Panc1 (cell line): ENCODE data around the gene ZNF784. TPM values are rescaled to one million over a fixed set of nuclear protein-coding genes. Genes with fewer than 3 reads are reported as not detected.

Experiments
- ATAC-seq: fragments of 200-7000 bp; cut with Tn5 transposase; 2 replicates; pipeline ENCODE4 v1.9.1; 2020; ENCODE audit warnings: mild to moderate bottlenecking, moderate library complexity
- BruUV-seq: library from RNA; stranded (reverse); fragments of 400-500 nt; replicated peaks from 2 replicates; lab custom pipeline; 2021; lab: Mats Ljungman, UMichigan
- CTCF ChIA-PET: fragments of 300-600 bp; sonication (Branson Sonifier 250); formaldehyde crosslinking; loops from one replicate; lab custom pipeline; 2022; ENCODE audit warnings: antibody characterized with exemption; lab: Charles Lee
- POLR2A ChIA-PET: fragments of 300-600 bp; sonication (Branson Sonifier 250); formaldehyde crosslinking; loops from one replicate; lab custom pipeline; 2022; ENCODE audit warnings: antibody characterized with exemption; lab: Charles Lee
- DNase-seq: peaks from one replicate; pipeline ENCODE4 v3.0.0-alpha.2; 2010; ENCODE audit warnings: low read depth, low spot score
- H3K27ac ChIP-seq: 2 replicates; pipeline ENCODE4 v1.5.1; 2011; ENCODE audit warnings: mild to moderate bottlenecking, low read length, inconsistent platforms
- H3K27me3 ChIP-seq: fragments of 200-500 bp; sonication (Bioruptor generic); 2 replicates; pipeline ENCODE4 v1.6.0; 2014; ENCODE audit warnings: low read length, inconsistent platforms; ENCODE audit not compliant: control insufficient read depth, insufficient read depth
- H3K36me3 ChIP-seq: fragments of 200-500 bp; sonication (Bioruptor generic); 2 replicates; pipeline ENCODE4 v1.5.1; 2014; ENCODE audit warnings: inconsistent platforms, mild to moderate bottlenecking, low read length, moderate library complexity; ENCODE audit not compliant: control insufficient read depth, insufficient read depth
- H3K4me1 ChIP-seq: 2 replicates; pipeline ENCODE4 v1.5.1; 2011; ENCODE audit warnings: inconsistent platforms, mild to moderate bottlenecking, low read length, moderate library complexity; ENCODE audit not compliant: control insufficient read depth, insufficient read depth
- H3K4me3 ChIP-seq, 2 experiments: 2 replicates each; pipeline ENCODE4 v1.5.1; 2011 to 2012; ENCODE audit warnings: low read depth in 2 of 2, low read length in 2 of 2, mild to moderate bottlenecking in 2 of 2, inconsistent platforms in 1 of 2, moderate library complexity in 1 of 2
- H3K9me3 ChIP-seq: fragments of 200-500 bp; sonication (Bioruptor generic); 2 replicates; pipeline ENCODE4 v1.5.1; 2014; ENCODE audit warnings: low read depth, mild to moderate bottlenecking, inconsistent platforms, low read length, moderate library complexity; ENCODE audit not compliant: control insufficient read depth, insufficient read depth
- POLR2AphosphoS5 ChIP-seq: IDR thresholded peaks from 2 replicates; pipeline ENCODE4 v1.6.1; 2012; ENCODE audit warnings: mild to moderate bottlenecking, low read depth, low read length, moderate library complexity
- SIN3A ChIP-seq: IDR thresholded peaks from 2 replicates; pipeline ENCODE4 v1.6.1; 2012; ENCODE audit warnings: low read depth, mild to moderate bottlenecking, low read length, moderate library complexity, borderline replicate concordance; ENCODE audit not compliant: insufficient read depth
- TCF7L2 ChIP-seq: IDR thresholded peaks from 2 replicates; pipeline ENCODE4 v1.6.1; 2011; ENCODE audit warnings: mild to moderate bottlenecking, low read depth, low read length, inconsistent platforms
- in situ Hi-C: cut with HindIII; loops from 2 replicates; pipeline ENCODE4 v1.10.0; 2016; ENCODE audit warnings: low sequenced_read_pairs, low pct_unique_long_range_greater_than_20kb
- intact Hi-C: fragments of 100-400 bp; cut with micrococcal nuclease; formaldehyde crosslinking; loops from one replicate; pipeline ENCODE4 v1.10.0; 2022; ENCODE audit not compliant: unreplicated experiment
- total RNA-seq: library from RNA; stranded (reverse); gene quantifications from one replicate; pipeline ENCODE4 v1.2.1, GENCODE V29; 2021; ENCODE audit not compliant: unreplicated experiment
- TF ChIP-seq, protein P1 (sequence below), 2 experiments: IDR thresholded peaks; 2 replicates each; pipeline ENCODE4 v1.6.1; 2011 to 2012; ENCODE audit warnings: low read depth in 2 of 2, control low read depth in 1 of 2, low read length in 1 of 2, mild to moderate bottlenecking in 1 of 2, moderate library complexity in 1 of 2; ENCODE audit not compliant: insufficient read depth in 1 of 2
- TF ChIP-seq, protein P2 (sequence below): fragments of 450-650 bp; IDR thresholded peaks from 2 replicates; pipeline ENCODE4 v1.5.1; 2017; ENCODE audit warnings: mild to moderate bottlenecking

Gene ZNF784
- total RNA-seq, 1 experiment from 2014 or later: 8.9 TPM

DNA sequence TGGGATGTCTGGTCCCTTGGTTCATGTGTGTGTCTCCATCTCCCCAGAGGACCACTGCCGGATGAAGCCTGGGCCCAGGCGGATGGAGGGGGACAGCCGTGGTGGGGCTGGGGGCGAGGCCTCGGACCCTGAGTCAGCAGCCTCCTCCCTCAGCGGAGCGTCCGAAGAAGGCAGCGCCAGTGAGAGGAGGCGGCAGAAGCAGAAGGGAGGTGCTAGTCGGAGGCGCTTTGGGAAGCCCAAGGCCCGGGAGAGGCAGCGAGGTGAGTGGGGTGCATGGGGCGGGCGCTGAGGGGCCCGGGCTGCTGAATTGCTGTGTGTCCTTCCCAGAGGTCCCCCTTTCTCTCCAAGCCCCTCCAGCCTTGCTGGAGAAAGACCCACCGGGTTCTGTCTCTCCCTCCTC, 26.9 kb upstream of the ZNF784 start:
- DNase-seq: no peak
- TF ChIP-seq, protein P1, sequence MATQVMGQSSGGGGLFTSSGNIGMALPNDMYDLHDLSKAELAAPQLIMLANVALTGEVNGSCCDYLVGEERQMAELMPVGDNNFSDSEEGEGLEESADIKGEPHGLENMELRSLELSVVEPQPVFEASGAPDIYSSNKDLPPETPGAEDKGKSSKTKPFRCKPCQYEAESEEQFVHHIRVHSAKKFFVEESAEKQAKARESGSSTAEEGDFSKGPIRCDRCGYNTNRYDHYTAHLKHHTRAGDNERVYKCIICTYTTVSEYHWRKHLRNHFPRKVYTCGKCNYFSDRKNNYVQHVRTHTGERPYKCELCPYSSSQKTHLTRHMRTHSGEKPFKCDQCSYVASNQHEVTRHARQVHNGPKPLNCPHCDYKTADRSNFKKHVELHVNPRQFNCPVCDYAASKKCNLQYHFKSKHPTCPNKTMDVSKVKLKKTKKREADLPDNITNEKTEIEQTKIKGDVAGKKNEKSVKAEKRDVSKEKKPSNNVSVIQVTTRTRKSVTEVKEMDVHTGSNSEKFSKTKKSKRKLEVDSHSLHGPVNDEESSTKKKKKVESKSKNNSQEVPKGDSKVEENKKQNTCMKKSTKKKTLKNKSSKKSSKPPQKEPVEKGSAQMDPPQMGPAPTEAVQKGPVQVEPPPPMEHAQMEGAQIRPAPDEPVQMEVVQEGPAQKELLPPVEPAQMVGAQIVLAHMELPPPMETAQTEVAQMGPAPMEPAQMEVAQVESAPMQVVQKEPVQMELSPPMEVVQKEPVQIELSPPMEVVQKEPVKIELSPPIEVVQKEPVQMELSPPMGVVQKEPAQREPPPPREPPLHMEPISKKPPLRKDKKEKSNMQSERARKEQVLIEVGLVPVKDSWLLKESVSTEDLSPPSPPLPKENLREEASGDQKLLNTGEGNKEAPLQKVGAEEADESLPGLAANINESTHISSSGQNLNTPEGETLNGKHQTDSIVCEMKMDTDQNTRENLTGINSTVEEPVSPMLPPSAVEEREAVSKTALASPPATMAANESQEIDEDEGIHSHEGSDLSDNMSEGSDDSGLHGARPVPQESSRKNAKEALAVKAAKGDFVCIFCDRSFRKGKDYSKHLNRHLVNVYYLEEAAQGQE (IDR thresholded peaks at IDR 0.05; ENCODE audit: insufficient read depth in 1 of 2, low read depth in 2 of 2, low read length in 1 of 2): no peak
- TF ChIP-seq POLR2AphosphoS5 (no peak), SIN3A (no peak), TCF7L2 (no peak)
- TF ChIP-seq, protein P2, sequence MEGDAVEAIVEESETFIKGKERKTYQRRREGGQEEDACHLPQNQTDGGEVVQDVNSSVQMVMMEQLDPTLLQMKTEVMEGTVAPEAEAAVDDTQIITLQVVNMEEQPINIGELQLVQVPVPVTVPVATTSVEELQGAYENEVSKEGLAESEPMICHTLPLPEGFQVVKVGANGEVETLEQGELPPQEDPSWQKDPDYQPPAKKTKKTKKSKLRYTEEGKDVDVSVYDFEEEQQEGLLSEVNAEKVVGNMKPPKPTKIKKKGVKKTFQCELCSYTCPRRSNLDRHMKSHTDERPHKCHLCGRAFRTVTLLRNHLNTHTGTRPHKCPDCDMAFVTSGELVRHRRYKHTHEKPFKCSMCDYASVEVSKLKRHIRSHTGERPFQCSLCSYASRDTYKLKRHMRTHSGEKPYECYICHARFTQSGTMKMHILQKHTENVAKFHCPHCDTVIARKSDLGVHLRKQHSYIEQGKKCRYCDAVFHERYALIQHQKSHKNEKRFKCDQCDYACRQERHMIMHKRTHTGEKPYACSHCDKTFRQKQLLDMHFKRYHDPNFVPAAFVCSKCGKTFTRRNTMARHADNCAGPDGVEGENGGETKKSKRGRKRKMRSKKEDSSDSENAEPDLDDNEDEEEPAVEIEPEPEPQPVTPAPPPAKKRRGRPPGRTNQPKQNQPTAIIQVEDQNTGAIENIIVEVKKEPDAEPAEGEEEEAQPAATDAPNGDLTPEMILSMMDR: no peak
- no peak for ATAC-seq
- intact Hi-C loops: no loop called here
- no TSS peak for BruUV-seq
- H3K27ac ChIP-seq: no peak overlapping the region
- peaks cover 10% of the 10 kb centered on the region; the same call in 1 of the 2 replicates for H3K36me3 ChIP-seq
- ChIA-PET POLR2A (no interaction called here), CTCF (no interaction called here)
- no peak overlapping the region for H3K4me3 ChIP-seq
- no peaks in the 10 kb centered on the region for H3K27me3 ChIP-seq
- H3K9me3 ChIP-seq: no peaks in the 10 kb centered on the region
- in situ Hi-C loops: no loop called here
- H3K4me1 ChIP-seq: peaks cover 20% of the 10 kb centered on the region

DNA sequence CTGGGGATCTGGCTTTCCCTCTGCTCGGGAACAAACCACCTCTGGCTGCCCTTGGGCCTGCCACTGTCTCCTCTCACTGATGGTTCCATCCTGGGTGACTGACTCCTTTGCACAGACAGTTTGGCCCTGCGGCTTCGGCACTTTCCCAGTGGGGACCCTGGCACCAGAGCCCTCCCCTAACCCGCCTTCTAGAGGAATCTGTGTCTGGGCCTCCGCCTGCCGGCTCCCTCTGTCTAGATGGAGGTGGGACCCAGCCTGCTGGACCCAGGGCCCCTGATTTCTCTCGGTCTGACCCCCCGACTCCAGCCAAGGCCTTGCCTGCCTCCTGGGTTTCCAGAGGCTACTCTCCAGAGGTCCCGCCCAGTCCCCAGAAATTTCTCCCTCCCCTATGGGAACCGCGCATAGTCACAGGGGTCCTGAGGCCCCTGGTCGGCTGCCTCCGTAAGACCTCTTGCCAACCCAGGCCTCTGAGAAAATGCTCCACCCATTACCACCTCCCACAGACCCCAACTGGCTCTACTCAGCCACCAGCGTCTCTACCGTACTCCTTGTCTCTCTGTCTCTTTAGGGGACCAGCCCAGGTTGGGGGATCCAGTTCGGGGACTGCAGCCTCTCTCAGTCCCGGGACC, 26.4 kb upstream of the ZNF784 start:
- Histone ChIP-seq H3K27ac (peak overlapping the region; percentile 41; the same call in 1 of the 2 replicates), H3K4me1 (peaks cover 20% of the 10 kb centered on the region), H3K36me3 (peaks cover 5% of the 10 kb centered on the region; the same call in 1 of the 2 replicates), H3K9me3 (no peaks in the 10 kb centered on the region), H3K4me3 (no peak overlapping the region), H3K27me3 (no peaks in the 10 kb centered on the region)
- no peak for DNase-seq
- in situ Hi-C loops: no loop called here
- POLR2A ChIA-PET: no interaction called here
- TF ChIP-seq POLR2AphosphoS5 (no peak), TCF7L2 (no peak), SIN3A (no peak)
- TF ChIP-seq, protein P2: no peak
- TF ChIP-seq, protein P1 (IDR thresholded peaks at IDR 0.05; ENCODE audit: insufficient read depth in 1 of 2, low read depth in 2 of 2, low read length in 1 of 2): no peak
- intact Hi-C loops: no loop called here
- CTCF ChIA-PET: no interaction called here
- ATAC-seq: no peak
- no TSS peak for BruUV-seq
